Astrocyte (in vitro differentiated cells and primary cell): ENCODE results near the gene HES1. TPM values are rescaled to one million over a fixed set of nuclear protein-coding genes. Genes with fewer than 3 reads are reported as not detected.

Experiments
- DNase-seq: peaks from one replicate; pipeline ENCODE4 v3.0.0-alpha.2; 2010; ENCODE audit warnings: low read depth
- FAIRE-seq: peaks from 2 replicates; lab custom pipeline; 2011; peaks lifted over from hg19 to GRCh38; lab: Jason Lieb, UNC
- H2AFZ ChIP-seq: 2 replicates; pipeline ENCODE4 v1.6.0; 2012; ENCODE audit warnings: low read depth, low read length, inconsistent platforms
- H3K27ac ChIP-seq: 2 replicates; pipeline ENCODE4 v1.5.1; 2011; ENCODE audit warnings: low read depth, low read length, inconsistent platforms
- H3K27me3 ChIP-seq: 2 replicates; pipeline ENCODE4 v1.6.0; 2011; ENCODE audit warnings: low read length, inconsistent platforms; ENCODE audit not compliant: insufficient read depth
- H3K36me3 ChIP-seq: 2 replicates; pipeline ENCODE4 v1.5.1; 2011; ENCODE audit warnings: low read length, inconsistent platforms; ENCODE audit not compliant: insufficient read depth
- H3K4me1 ChIP-seq: 2 replicates; pipeline ENCODE4 v1.5.1; 2011; ENCODE audit warnings: low read length, inconsistent platforms; ENCODE audit not compliant: insufficient read depth
- H3K4me2 ChIP-seq: 2 replicates; pipeline ENCODE4 v1.6.0; 2012; ENCODE audit warnings: low read length, inconsistent platforms
- H3K4me3 ChIP-seq: 2 replicates; pipeline ENCODE4 v1.5.1; 2011; ENCODE audit warnings: low read depth, mild to moderate bottlenecking, low read length, inconsistent platforms; ENCODE audit not compliant: insufficient read depth
- H3K79me2 ChIP-seq: 2 replicates; pipeline ENCODE4 v1.6.0; 2012; ENCODE audit warnings: mild to moderate bottlenecking, low read length, inconsistent platforms; ENCODE audit not compliant: insufficient read depth
- H3K9ac ChIP-seq: 2 replicates; pipeline ENCODE4 v1.6.0; 2012; ENCODE audit warnings: mild to moderate bottlenecking, low read length, inconsistent platforms
- H3K9me3 ChIP-seq: 2 replicates; pipeline ENCODE4 v1.5.1; 2012; ENCODE audit warnings: low read depth, mild to moderate bottlenecking, low read length, inconsistent platforms; ENCODE audit not compliant: insufficient read depth
- H4K20me1 ChIP-seq: 2 replicates; pipeline ENCODE4 v1.6.0; 2012; ENCODE audit warnings: low read length, inconsistent platforms; ENCODE audit not compliant: insufficient read depth
- H3K27ac Mint-ChIP-seq: one replicate; pipeline ENCODE4 v1.8.0; 2021; ENCODE audit warnings: mild to moderate bottlenecking, mixed read lengths; ENCODE audit not compliant: unreplicated experiment
- H3K27me3 Mint-ChIP-seq: one replicate; pipeline ENCODE4 v1.8.0; 2021; ENCODE audit warnings: low read depth, mixed read lengths; ENCODE audit not compliant: unreplicated experiment
- H3K36me3 Mint-ChIP-seq: one replicate; pipeline ENCODE4 v1.8.0; 2021; ENCODE audit warnings: low read depth, mixed read lengths; ENCODE audit not compliant: unreplicated experiment
- H3K4me1 Mint-ChIP-seq: one replicate; pipeline ENCODE4 v1.8.0; 2021; ENCODE audit warnings: low read depth, mixed read lengths; ENCODE audit not compliant: unreplicated experiment
- H3K4me3 Mint-ChIP-seq: one replicate; pipeline ENCODE4 v1.8.0; 2021; ENCODE audit warnings: mild to moderate bottlenecking, moderate library complexity, mixed read lengths; ENCODE audit not compliant: unreplicated experiment
- H3K9me3 Mint-ChIP-seq: one replicate; pipeline ENCODE4 v1.8.0; 2021; ENCODE audit warnings: mild to moderate bottlenecking, mixed read lengths; ENCODE audit not compliant: unreplicated experiment
- EZH2 ChIP-seq: IDR thresholded peaks from 2 replicates; pipeline ENCODE4 v1.6.1; 2012; ENCODE audit warnings: mild to moderate bottlenecking, low read length, inconsistent platforms; ENCODE audit not compliant: insufficient read depth
- total RNA-seq: library from RNA; stranded (reverse); gene quantifications from 2 replicates; pipeline ENCODE4 v1.2.1, GENCODE V29; 2021
- TF ChIP-seq, protein P1 (sequence below): IDR thresholded peaks from 2 replicates; pipeline ENCODE4 v1.5.1; 2011; ENCODE audit warnings: low read depth, mild to moderate bottlenecking, inconsistent platforms, low read length, moderate library complexity; ENCODE audit not compliant: insufficient read depth

HES1 gene
- total RNA-seq, 1 donor from 2014 or later = 46.5 TPM

- Histone ChIP-seq H3K4me3 (no peak overlapping the region), H3K4me1 (peaks cover 41% of the 10 kb centered on the region), H3K79me2 (no peaks in the 10 kb centered on the region), H4K20me1 (no peaks in the 10 kb centered on the region), H3K9me3 (no peaks in the 10 kb centered on the region), H2AFZ (no peak overlapping the region), H3K9ac (no peak overlapping the region), H3K4me2 (peak overlapping the region; percentile 66), H3K27ac (no peak overlapping the region), H3K27me3 (peaks cover 44% of the 10 kb centered on the region), H3K36me3 (no peaks in the 10 kb centered on the region)
- peak; percentile 81 for DNase-seq
- Mint-ChIP-seq H3K36me3 (no peaks in the 10 kb centered on the region), H3K27me3 (peaks cover 73% of the 10 kb centered on the region), H3K27ac (no peak overlapping the region), H3K4me3 (no peak overlapping the region), H3K4me1 (peaks cover 30% of the 10 kb centered on the region), H3K9me3 (peaks cover 5% of the 10 kb centered on the region)
- TF ChIP-seq, protein P1, sequence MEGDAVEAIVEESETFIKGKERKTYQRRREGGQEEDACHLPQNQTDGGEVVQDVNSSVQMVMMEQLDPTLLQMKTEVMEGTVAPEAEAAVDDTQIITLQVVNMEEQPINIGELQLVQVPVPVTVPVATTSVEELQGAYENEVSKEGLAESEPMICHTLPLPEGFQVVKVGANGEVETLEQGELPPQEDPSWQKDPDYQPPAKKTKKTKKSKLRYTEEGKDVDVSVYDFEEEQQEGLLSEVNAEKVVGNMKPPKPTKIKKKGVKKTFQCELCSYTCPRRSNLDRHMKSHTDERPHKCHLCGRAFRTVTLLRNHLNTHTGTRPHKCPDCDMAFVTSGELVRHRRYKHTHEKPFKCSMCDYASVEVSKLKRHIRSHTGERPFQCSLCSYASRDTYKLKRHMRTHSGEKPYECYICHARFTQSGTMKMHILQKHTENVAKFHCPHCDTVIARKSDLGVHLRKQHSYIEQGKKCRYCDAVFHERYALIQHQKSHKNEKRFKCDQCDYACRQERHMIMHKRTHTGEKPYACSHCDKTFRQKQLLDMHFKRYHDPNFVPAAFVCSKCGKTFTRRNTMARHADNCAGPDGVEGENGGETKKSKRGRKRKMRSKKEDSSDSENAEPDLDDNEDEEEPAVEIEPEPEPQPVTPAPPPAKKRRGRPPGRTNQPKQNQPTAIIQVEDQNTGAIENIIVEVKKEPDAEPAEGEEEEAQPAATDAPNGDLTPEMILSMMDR = no peak
- TF ChIP-seq EZH2 = peak; percentile 11
- no peak for FAIRE-seq
Observed at GRCh38 chr3:194129581-194130133, 6.3 kb upstream of the HES1 start.

GRCh38 chr3:194130188-194130587, 5.8 kb upstream of the HES1 start:
- Mint-ChIP-seq H3K27me3 (peaks cover 69% of the 10 kb centered on the region), H3K9me3 (peaks cover 5% of the 10 kb centered on the region), H3K4me3 (no peak overlapping the region), H3K36me3 (no peaks in the 10 kb centered on the region), H3K27ac (no peak overlapping the region), H3K4me1 (peaks cover 30% of the 10 kb centered on the region)
- H3K4me3 ChIP-seq = no peak overlapping the region
- FAIRE-seq (no peak), DNase-seq (no peak)
- H3K27me3 ChIP-seq = peaks cover 44% of the 10 kb centered on the region
- H3K4me2 ChIP-seq = peak overlapping the region; percentile 66
- no peak overlapping the region for H2AFZ ChIP-seq
- no peaks in the 10 kb centered on the region for H4K20me1 ChIP-seq
- TF ChIP-seq, protein P1 = no peak
- peak; percentile 8 for TF ChIP-seq EZH2
- H3K27ac ChIP-seq = no peak overlapping the region
- no peak overlapping the region for H3K9ac ChIP-seq
- H3K9me3 ChIP-seq = no peaks in the 10 kb centered on the region
- peaks cover 42% of the 10 kb centered on the region for H3K4me1 ChIP-seq
- no peaks in the 10 kb centered on the region for H3K36me3 ChIP-seq
- no peaks in the 10 kb centered on the region for H3K79me2 ChIP-seq
